ENCODE measurements around the gene PTPRR.

PTPRR gene

DNA sequence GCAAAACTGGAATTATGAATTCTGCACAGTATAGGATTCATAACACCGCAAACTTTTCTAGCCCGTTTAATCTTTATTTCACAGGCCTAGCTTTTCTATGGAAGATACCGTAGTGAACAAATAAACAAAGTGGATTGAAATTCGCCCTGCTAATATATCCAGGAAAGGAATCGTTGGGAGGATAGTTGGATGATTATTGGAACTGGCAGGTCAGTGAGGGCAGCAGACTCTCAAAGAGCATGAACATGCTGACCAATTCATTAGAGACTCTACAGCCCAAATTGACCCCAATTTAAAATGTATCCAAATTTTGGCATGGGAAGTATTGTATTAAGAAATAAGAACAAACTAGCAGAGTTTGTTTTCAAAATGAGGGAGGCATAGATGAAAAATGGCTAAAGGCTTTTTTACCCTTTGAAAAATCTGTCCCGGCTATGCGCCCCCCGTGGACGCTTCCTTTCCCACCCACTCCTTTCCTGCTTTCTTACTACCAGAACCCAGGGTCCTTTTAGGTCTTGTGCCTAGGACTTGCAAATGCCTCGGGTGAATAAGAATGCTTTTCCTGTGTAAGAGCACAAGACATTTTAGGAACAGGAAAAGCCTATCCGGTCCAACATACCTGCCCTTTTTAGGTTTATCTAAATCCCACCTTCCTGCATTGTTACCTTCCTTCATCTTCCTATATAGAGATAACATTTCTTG, 198.7 kb downstream of the PTPRR start:
- Histone ChIP-seq H3K27me3 (ENCODE audit: control insufficient read depth in 1 of 2, insufficient read depth in 2 of 2, low read length in 2 of 2) (no peaks in the 10 kb centered on the region), H3K4me1 (ENCODE audit: control insufficient read depth in 1 of 2, insufficient read depth in 2 of 2, low read length in 2 of 2) (no peaks in the 10 kb centered on the region), H3K4me3 (ENCODE audit: low read depth in 1 of 2, low read length in 2 of 2) (no peak overlapping the region), H3K27ac (ENCODE audit: low read depth, low read length) (no peak overlapping the region), H3K9ac (ENCODE audit: low read depth in 1 of 2, low read length in 2 of 2) (no peak overlapping the region), H3K36me3 (ENCODE audit: control insufficient read depth in 1 of 2, insufficient read depth in 2 of 2, low read length in 2 of 2) (no peaks in the 10 kb centered on the region), H3K9me3 (ENCODE audit: control insufficient read depth in 1 of 2, low read length in 2 of 2) (no peaks in the 10 kb centered on the region)

DNA sequence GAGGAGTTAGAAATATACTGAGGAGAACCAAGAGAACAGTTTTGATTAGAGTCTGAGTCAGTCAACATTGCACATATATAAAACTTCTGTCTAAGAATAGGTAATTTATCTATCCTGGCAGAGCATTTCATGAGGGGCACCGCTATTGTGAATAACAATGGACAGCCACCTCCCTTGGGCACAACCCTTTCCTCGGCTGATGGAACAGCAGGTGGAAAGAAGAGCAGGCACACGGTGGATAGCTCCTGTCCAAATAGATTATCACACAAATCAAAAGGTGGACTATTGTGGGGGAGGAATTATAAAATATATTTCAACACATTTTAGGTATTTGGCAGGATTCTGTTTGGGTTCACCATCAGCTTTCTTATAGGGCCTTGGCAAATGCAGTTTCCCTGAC, 199.3 kb downstream of the PTPRR start:
- no peak overlapping the region for H3K4me3 ChIP-seq (ENCODE audit: low read depth in 1 of 2, low read length in 2 of 2)
- no peak overlapping the region for H3K9ac ChIP-seq (ENCODE audit: low read depth in 1 of 2, low read length in 2 of 2)
- H3K36me3 ChIP-seq (ENCODE audit: control insufficient read depth in 1 of 2, insufficient read depth in 2 of 2, low read length in 2 of 2) = no peaks in the 10 kb centered on the region
- H3K27ac ChIP-seq (ENCODE audit: low read depth, low read length) = no peak overlapping the region
- H3K27me3 ChIP-seq (ENCODE audit: control insufficient read depth in 1 of 2, insufficient read depth in 2 of 2, low read length in 2 of 2) = no peaks in the 10 kb centered on the region
- no peaks in the 10 kb centered on the region for H3K9me3 ChIP-seq (ENCODE audit: control insufficient read depth in 1 of 2, low read length in 2 of 2)
- no peaks in the 10 kb centered on the region for H3K4me1 ChIP-seq (ENCODE audit: control insufficient read depth in 1 of 2, insufficient read depth in 2 of 2, low read length in 2 of 2)

DNA sequence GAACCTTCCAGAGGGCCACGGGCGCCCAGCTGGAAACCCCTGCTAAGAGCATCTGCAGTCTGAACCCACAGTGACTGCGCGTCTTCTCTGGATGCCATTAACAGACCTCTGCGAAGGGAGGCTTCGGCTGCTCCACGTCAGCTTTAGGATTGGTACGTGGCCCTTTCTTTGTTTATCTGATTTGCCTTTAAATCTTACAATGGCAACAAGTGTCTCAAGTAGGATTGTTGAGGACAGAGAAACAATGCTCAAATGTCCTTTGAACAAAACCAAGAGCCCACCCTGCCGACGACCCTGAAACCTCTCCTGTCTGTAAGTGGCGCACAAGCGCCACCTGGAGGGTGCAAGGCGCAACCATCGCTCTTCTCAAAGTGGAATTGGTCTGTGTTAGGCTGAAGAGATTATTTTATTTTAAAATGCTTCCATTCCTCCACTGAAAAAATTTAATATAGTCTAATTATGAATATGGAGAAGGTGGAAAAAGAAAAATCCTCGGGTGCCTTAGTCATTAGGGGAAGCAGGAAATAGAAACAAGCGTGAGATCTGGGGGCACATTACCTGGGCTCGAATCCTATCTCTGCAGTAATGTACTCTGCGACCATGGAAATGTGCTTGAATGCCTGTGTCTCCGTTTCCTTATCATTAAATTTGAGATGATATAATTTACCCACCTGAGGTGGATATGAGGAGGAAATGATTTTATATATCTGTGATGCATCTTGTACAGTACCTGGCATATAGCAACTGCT, 200.7 kb downstream of the PTPRR start:
- Histone ChIP-seq H3K4me3 (ENCODE audit: low read depth in 1 of 2, low read length in 2 of 2) (peak overlapping the region; percentile 41 to 42), H3K9ac (ENCODE audit: low read depth in 1 of 2, low read length in 2 of 2) (no peak overlapping the region), H3K36me3 (ENCODE audit: control insufficient read depth in 1 of 2, insufficient read depth in 2 of 2, low read length in 2 of 2) (no peaks in the 10 kb centered on the region), H3K4me1 (ENCODE audit: control insufficient read depth in 1 of 2, insufficient read depth in 2 of 2, low read length in 2 of 2) (no peaks in the 10 kb centered on the region), H3K27ac (ENCODE audit: low read depth, low read length) (no peak overlapping the region), H3K9me3 (ENCODE audit: control insufficient read depth in 1 of 2, low read length in 2 of 2) (no peaks in the 10 kb centered on the region), H3K27me3 (ENCODE audit: control insufficient read depth in 1 of 2, insufficient read depth in 2 of 2, low read length in 2 of 2) (no peaks in the 10 kb centered on the region)

DNA sequence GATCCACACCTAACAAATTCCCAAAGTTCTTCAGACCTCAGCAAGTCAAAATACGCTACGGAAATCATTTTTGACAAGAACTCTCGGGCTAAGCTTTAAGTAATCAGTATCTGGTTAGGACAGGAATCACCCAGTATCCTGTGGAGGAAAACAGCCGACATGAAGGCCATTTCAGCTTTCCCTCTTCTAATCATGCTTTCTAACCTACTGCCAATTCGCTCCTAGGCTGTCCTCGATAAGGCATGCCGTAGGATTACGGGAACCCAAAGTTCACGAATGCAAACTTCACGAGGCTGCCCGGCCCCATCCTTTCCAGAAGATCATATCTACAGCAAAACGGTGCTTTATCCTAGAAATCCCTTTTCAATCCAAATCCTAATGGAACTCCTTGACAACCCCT, 201.5 kb downstream of the PTPRR start:
- no peak overlapping the region for H3K9ac ChIP-seq (ENCODE audit: low read depth in 1 of 2, low read length in 2 of 2)
- no peaks in the 10 kb centered on the region for H3K27me3 ChIP-seq (ENCODE audit: control insufficient read depth in 1 of 2, insufficient read depth in 2 of 2, low read length in 2 of 2)
- H3K9me3 ChIP-seq (ENCODE audit: control insufficient read depth in 1 of 2, low read length in 2 of 2) = no peaks in the 10 kb centered on the region
- H3K27ac ChIP-seq (ENCODE audit: low read depth, low read length) = no peak overlapping the region
- H3K4me3 ChIP-seq (ENCODE audit: low read depth in 1 of 2, low read length in 2 of 2) = no peak overlapping the region
- H3K4me1 ChIP-seq (ENCODE audit: control insufficient read depth in 1 of 2, insufficient read depth in 2 of 2, low read length in 2 of 2) = no peaks in the 10 kb centered on the region
- H3K36me3 ChIP-seq (ENCODE audit: control insufficient read depth in 1 of 2, insufficient read depth in 2 of 2, low read length in 2 of 2) = no peaks in the 10 kb centered on the region

DNA sequence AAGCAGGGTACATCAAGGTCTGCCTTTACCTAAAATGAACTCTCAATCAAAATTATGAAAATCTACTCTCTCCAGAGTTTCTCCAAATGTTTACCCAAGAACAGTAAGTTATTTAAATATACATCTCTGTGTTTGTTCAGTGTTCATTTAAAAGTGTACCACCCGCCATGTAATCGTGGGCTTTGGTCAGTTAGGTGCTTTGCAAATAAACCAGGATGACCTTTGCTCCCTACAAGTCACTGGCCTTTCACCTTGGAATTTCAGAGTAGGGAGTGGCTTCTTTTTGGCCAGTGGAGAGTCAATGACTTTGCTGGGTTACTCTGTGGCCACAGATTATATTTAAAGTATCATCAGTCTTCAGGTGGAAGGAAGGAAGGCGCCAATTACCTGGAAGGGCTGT, 208.7 kb downstream of the PTPRR start:
- Histone ChIP-seq H3K9ac (ENCODE audit: low read depth in 1 of 2, low read length in 2 of 2) (no peak overlapping the region), H3K36me3 (ENCODE audit: control insufficient read depth in 1 of 2, insufficient read depth in 2 of 2, low read length in 2 of 2) (no peaks in the 10 kb centered on the region), H3K27ac (ENCODE audit: low read depth, low read length) (no peak overlapping the region), H3K27me3 (ENCODE audit: control insufficient read depth in 1 of 2, insufficient read depth in 2 of 2, low read length in 2 of 2) (no peaks in the 10 kb centered on the region), H3K4me3 (ENCODE audit: low read depth in 1 of 2, low read length in 2 of 2) (no peak overlapping the region), H3K9me3 (ENCODE audit: control insufficient read depth in 1 of 2, low read length in 2 of 2) (no peaks in the 10 kb centered on the region), H3K4me1 (ENCODE audit: control insufficient read depth in 1 of 2, insufficient read depth in 2 of 2, low read length in 2 of 2) (no peaks in the 10 kb centered on the region)

DNA sequence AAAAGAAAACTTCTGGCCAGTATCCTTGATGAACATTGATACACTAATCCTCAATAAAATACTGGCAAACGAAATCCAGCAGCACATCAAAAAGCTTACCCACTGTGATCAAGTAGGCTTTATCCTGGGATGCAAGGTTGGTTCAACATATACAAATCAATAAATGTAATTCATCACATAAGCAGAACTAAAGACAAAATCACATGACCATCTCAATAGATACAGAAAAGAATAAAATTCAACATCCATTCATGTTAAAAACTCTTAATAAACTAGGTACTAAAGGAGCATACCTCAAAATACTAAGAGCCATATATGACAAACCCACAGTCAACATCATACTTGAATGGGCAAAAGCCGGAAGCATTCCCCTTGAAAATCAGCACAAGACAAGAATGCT, 211.5 kb downstream of the PTPRR start:
- Histone ChIP-seq H3K9ac (ENCODE audit: low read depth in 1 of 2, low read length in 2 of 2) (no peak overlapping the region), H3K9me3 (ENCODE audit: control insufficient read depth in 1 of 2, low read length in 2 of 2) (no peaks in the 10 kb centered on the region), H3K27ac (ENCODE audit: low read depth, low read length) (no peak overlapping the region), H3K36me3 (ENCODE audit: control insufficient read depth in 1 of 2, insufficient read depth in 2 of 2, low read length in 2 of 2) (no peaks in the 10 kb centered on the region), H3K27me3 (ENCODE audit: control insufficient read depth in 1 of 2, insufficient read depth in 2 of 2, low read length in 2 of 2) (no peaks in the 10 kb centered on the region), H3K4me3 (ENCODE audit: low read depth in 1 of 2, low read length in 2 of 2) (no peak overlapping the region), H3K4me1 (ENCODE audit: control insufficient read depth in 1 of 2, insufficient read depth in 2 of 2, low read length in 2 of 2) (no peaks in the 10 kb centered on the region)

DNA sequence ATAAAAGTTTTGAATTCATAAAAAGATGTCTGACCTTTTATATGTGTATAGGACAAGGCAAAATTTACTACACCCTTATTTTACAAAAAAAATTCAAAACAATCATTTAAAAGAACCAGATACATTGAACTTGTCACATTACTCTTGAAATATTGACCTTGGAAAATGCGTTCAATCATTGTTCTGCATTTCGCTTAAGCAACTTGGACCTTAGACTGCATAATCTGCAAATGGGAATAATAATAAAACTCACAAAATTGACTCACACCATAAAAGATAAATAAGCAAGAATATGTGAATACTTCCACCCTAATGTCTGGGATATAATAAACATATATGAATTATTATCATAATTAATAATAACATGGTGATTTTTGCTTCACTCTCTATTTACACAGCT, 213.9 kb downstream of the PTPRR start:
- H3K27me3 ChIP-seq (ENCODE audit: control insufficient read depth in 1 of 2, insufficient read depth in 2 of 2, low read length in 2 of 2) = no peaks in the 10 kb centered on the region
- no peaks in the 10 kb centered on the region for H3K36me3 ChIP-seq (ENCODE audit: control insufficient read depth in 1 of 2, insufficient read depth in 2 of 2, low read length in 2 of 2)
- no peak overlapping the region for H3K4me3 ChIP-seq (ENCODE audit: low read depth in 1 of 2, low read length in 2 of 2)
- H3K9me3 ChIP-seq (ENCODE audit: control insufficient read depth in 1 of 2, low read length in 2 of 2) = no peaks in the 10 kb centered on the region
- H3K27ac ChIP-seq (ENCODE audit: low read depth, low read length) = no peak overlapping the region
- no peak overlapping the region for H3K9ac ChIP-seq (ENCODE audit: low read depth in 1 of 2, low read length in 2 of 2)
- H3K4me1 ChIP-seq (ENCODE audit: control insufficient read depth in 1 of 2, insufficient read depth in 2 of 2, low read length in 2 of 2) = no peaks in the 10 kb centered on the region

DNA sequence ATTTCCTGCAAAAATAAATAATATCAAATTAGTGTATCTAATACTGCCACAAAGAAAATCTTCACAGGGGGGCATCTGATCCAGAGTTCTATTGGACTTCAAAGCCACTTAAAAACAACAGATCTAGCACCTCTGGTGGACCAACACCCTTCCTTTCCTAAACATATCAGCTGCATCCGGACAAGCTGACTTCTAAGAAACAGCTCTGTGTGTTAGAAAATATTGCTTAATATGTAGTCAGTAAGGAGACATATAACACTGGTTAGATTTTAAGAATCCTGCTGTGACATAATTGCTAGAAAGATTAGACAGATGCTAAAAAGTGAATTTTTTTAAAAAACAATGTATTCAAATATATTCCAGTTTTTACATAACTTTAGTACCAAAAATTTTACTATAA, 222.2 kb downstream of the PTPRR start:
- no peaks in the 10 kb centered on the region for H3K27me3 ChIP-seq (ENCODE audit: control insufficient read depth in 1 of 2, insufficient read depth in 2 of 2, low read length in 2 of 2)
- H3K27ac ChIP-seq (ENCODE audit: low read depth, low read length) = no peak overlapping the region
- H3K36me3 ChIP-seq (ENCODE audit: control insufficient read depth in 1 of 2, insufficient read depth in 2 of 2, low read length in 2 of 2) = no peaks in the 10 kb centered on the region
- H3K4me3 ChIP-seq (ENCODE audit: low read depth in 1 of 2, low read length in 2 of 2) = no peak overlapping the region
- peaks cover 4 to 5% of the 10 kb centered on the region in 2 donors for H3K4me1 ChIP-seq (ENCODE audit: control insufficient read depth in 1 of 2, insufficient read depth in 2 of 2, low read length in 2 of 2)
- no peaks in the 10 kb centered on the region for H3K9me3 ChIP-seq (ENCODE audit: control insufficient read depth in 1 of 2, low read length in 2 of 2)
- H3K9ac ChIP-seq (ENCODE audit: low read depth in 1 of 2, low read length in 2 of 2) = no peak overlapping the region

DNA sequence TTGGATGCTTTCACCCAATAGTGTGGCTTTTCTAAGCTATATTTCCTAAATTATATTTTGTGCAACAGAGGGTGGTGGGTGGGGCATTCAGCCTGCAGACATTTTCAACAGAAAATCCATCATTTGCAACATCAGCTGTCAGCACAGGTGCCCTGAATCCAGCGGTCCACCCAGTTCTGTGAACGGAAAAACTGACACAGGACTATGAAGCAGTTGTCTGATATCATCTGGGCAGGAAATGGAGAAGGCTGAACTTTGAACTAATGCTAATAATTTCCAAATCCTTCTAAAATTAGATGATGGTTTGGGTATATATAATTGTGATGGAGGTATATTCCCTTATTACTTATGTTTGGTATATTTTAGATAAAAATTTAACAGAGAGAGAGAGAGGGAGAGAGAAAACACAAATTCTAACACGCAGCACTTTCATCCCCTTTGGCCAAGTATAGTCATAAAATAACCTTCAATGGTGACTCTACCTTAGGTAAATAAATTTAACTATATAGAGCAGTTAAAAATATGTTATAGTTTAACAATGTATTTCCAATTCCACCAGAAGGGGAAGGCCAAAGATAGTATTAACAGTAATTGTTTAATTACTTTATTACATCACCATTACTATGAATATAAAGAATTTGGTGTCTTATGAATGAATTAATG, 225.0 kb downstream of the PTPRR start:
- Histone ChIP-seq H3K9me3 (ENCODE audit: control insufficient read depth in 1 of 2, low read length in 2 of 2) (no peaks in the 10 kb centered on the region), H3K4me1 (ENCODE audit: control insufficient read depth in 1 of 2, insufficient read depth in 2 of 2, low read length in 2 of 2) (peaks cover 4 to 5% of the 10 kb centered on the region in 2 donors), H3K36me3 (ENCODE audit: control insufficient read depth in 1 of 2, insufficient read depth in 2 of 2, low read length in 2 of 2) (no peaks in the 10 kb centered on the region), H3K27ac (ENCODE audit: low read depth, low read length) (no peak overlapping the region), H3K9ac (ENCODE audit: low read depth in 1 of 2, low read length in 2 of 2) (no peak overlapping the region), H3K27me3 (ENCODE audit: control insufficient read depth in 1 of 2, insufficient read depth in 2 of 2, low read length in 2 of 2) (no peaks in the 10 kb centered on the region), H3K4me3 (ENCODE audit: low read depth in 1 of 2, low read length in 2 of 2) (no peak overlapping the region)

DNA sequence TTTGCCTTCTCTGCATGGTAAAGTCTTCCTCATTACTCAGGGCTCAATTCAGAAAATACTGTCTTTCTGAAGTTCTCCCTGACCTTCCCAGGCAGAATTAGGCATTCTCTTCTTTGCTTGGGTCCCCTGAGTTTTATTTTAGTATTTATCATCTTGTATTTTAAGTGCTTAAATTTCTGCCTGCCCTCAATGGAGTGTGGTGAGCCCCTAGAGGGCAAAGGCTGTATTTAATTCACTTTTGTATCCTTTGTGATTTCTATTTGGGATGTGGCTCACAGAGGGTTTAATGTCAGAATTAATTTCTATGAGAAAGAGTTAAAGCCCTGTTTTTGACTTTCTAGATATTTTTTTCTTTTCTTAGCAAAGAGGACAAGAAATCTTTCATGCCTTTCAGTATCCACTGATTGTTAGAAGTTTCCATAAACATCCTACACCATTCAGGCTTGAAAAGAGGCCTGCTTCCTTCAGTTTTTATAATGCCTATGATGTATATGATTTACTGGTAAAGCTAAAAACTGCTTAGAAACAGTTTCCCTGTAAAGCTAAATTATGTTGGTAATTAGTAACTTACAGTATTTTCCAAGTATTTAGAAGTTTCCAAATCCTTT, 227.8 kb downstream of the PTPRR start:
- Histone ChIP-seq H3K27ac (ENCODE audit: low read depth, low read length) (no peak overlapping the region), H3K4me3 (ENCODE audit: low read depth in 1 of 2, low read length in 2 of 2) (no peak overlapping the region)

More for the DNA sequence above, 227.8 kb downstream of the PTPRR start:
- Histone ChIP-seq H3K4me1 (ENCODE audit: control insufficient read depth in 1 of 2, insufficient read depth in 2 of 2, low read length in 2 of 2) (peaks cover 4 to 5% of the 10 kb centered on the region in 2 donors), H3K27me3 (ENCODE audit: control insufficient read depth in 1 of 2, insufficient read depth in 2 of 2, low read length in 2 of 2) (no peaks in the 10 kb centered on the region), H3K9me3 (ENCODE audit: control insufficient read depth in 1 of 2, low read length in 2 of 2) (no peaks in the 10 kb centered on the region), H3K36me3 (ENCODE audit: control insufficient read depth in 1 of 2, insufficient read depth in 2 of 2, low read length in 2 of 2) (no peaks in the 10 kb centered on the region), H3K9ac (ENCODE audit: low read depth in 1 of 2, low read length in 2 of 2) (no peak overlapping the region)
